Measurements from ENCODE around the gene GNS. TPM values are rescaled to one million over a fixed set of nuclear protein-coding genes. Genes with fewer than 3 reads are reported as not detected.

Gene GNS
- total RNA-seq, 1 donor from 2014 or later, result 188 TPM

DNA sequence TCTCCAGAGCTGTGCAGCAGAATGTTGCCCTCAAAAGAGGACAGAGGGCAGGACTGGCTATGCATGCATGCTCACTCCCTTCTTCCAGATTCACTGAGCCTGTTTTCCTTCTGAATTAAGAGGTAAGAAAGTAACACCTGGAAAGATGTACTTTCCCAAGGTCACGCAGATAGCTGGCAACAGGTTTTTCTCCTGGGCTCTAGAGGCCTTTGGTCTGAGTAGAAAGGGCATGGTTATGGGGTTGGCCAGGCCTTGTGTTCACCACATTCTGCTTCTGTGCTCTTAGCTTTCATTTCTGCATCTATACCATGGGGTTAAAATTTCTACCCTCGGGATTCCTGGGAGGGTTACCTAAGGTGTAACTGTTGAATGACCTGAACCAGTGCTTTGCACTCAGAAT, 91.4 kb downstream of the GNS start:
- H3K9me3 ChIP-seq, result no peaks in the 10 kb centered on the region
- H3K4me3 ChIP-seq, result no peak overlapping the region
- ATAC-seq, result no peak
- TF ChIP-seq, protein P1, sequence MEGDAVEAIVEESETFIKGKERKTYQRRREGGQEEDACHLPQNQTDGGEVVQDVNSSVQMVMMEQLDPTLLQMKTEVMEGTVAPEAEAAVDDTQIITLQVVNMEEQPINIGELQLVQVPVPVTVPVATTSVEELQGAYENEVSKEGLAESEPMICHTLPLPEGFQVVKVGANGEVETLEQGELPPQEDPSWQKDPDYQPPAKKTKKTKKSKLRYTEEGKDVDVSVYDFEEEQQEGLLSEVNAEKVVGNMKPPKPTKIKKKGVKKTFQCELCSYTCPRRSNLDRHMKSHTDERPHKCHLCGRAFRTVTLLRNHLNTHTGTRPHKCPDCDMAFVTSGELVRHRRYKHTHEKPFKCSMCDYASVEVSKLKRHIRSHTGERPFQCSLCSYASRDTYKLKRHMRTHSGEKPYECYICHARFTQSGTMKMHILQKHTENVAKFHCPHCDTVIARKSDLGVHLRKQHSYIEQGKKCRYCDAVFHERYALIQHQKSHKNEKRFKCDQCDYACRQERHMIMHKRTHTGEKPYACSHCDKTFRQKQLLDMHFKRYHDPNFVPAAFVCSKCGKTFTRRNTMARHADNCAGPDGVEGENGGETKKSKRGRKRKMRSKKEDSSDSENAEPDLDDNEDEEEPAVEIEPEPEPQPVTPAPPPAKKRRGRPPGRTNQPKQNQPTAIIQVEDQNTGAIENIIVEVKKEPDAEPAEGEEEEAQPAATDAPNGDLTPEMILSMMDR (IDR thresholded peaks at IDR 0.05), result no peak
- peak overlapping the region; percentile 51 for H3K27ac ChIP-seq
- intact Hi-C loops (cut with DNase I), result no loop called here
- no peaks in the 10 kb centered on the region for H3K36me3 ChIP-seq
- H3K4me1 ChIP-seq, result peaks cover 77% of the 10 kb centered on the region
- DNase-seq, result no peak
- H3K27me3 ChIP-seq, result no peaks in the 10 kb centered on the region

DNA sequence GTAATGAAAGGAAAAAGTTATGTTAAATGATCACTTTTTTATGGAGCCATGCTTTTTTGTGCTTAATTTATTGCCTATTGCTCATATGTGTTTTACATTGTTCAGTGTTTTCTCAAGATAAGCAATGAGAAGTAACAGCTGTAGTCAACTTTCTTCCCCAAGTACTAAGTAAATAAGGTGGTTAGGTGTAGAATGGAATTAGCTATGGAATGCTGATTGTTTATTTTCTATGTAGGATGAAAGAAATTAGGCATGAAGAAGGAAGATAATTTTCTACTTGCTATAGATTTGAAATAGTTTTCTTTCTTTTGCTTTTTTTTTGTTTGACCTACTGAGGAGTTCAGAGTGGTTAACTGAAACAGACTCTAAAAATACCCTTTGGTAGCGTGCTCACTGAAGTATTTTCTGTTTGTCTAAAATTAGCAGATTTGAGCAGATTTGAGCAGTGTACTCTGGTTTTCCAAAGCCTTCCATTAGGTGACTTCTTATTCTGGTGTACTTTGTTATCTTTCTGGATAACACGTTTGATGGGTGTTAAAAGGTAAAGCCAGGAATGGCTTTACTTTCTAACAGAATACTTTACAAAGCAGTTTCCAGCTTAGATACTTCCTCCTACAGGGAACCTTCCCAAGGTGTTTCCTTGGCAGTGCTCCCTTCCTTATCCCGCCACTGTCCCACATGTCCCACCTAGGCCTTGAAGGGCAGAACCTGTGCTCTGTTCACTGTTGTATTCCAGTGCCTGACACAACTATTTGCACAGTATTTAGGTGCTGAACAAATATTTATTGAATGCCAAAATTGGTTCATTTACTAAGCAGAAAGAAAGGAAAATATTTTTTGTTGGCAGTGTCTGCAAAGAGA, 92.9 kb downstream of the GNS start:
- no peak for DNase-seq
- TF ChIP-seq, protein P1 (IDR thresholded peaks at IDR 0.05), result no peak
- Histone ChIP-seq H3K36me3 (no peaks in the 10 kb centered on the region), H3K9me3 (no peaks in the 10 kb centered on the region), H3K4me3 (no peak overlapping the region), H3K4me1 (peaks cover 62% of the 10 kb centered on the region), H3K27ac (peak overlapping the region; percentile 38), H3K27me3 (no peaks in the 10 kb centered on the region)
- intact Hi-C loops (cut with DNase I), result no loop called here
- ATAC-seq, result no peak

GRCh38 chr12:64665514-64665913, 93.7 kb downstream of the GNS start:
- H3K4me1 ChIP-seq, result peaks cover 54% of the 10 kb centered on the region
- DNase-seq (no peak), ATAC-seq (peak; percentile 34)
- intact Hi-C loops (cut with DNase I), result no loop called here
- no peaks in the 10 kb centered on the region for H3K9me3 ChIP-seq
- no peaks in the 10 kb centered on the region for H3K27me3 ChIP-seq
- H3K4me3 ChIP-seq, result no peak overlapping the region
- TF ChIP-seq, protein P1 (IDR thresholded peaks at IDR 0.05), result no peak
- no peaks in the 10 kb centered on the region for H3K36me3 ChIP-seq
- peak overlapping the region; percentile 38 for H3K27ac ChIP-seq

Other genes starting within 250 kb of the GNS start
- gene RASSF3, start 148.9 kb downstream of the GNS start, total RNA-seq, result 96.5 TPM
- 14.8 TPM for gene TBC1D30, start 65.2 kb upstream of the GNS start, total RNA-seq

Data from upper lobe of right lung (tissue), 1 donor.